Measurements from ENCODE around the gene SLC8A3.
"Not testable (repeated sequence)": the region's sequence is repeated elsewhere in the genome, so short reads cannot be mapped to it uniquely, and the experiment has no call there.

The SLC8A3 gene

DNA sequence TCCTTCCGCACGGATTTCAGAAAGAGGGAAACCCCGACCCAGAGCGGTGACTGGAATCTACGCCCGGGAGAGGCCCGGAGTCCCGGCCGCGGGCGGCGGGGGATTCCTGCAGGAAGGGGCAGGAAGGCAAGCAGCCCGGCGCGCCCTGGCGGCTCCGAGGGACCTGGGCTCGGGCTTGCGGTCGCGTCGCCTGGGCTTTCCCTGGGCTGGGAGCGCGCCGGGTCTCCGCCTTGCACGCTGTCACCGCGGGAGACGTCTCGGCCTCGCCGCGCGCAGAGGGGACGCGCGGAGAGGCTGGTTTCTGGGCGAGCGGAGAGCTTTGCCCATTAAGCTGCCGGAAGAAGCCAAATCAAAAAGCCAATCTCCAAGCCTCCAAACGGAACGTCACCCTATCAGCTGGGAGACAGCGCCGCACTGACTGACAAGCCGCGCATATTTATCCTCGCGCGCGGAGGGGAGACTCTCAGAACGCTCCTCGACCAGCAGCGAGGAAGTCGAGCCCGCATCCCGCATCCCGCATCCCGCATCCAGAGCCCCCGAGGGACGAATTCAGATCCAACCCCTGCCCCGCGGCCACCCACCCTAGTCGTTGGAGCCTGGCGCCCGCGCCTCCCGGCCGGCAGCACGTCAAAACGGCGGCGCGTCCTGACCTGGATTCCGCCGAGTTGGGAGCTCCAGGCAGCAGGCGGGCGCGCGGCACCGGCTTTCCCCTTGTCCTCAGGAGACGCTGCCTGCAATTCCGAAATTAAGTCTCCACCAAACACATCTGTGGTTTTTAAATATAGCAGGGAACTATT is at the start of gene SLC8A3:
Gene SLC8A3 (minus strand): TSS at position 293 of the 797 bp plus-strand sequence. CDS start 20,529 bp downstream, outside the sequence.
- peak; percentile 79 for DNase-seq (ENCODE audit: low spot score)

GRCh38 chr14:70237710-70238109 is 49.0 kb upstream of the SLC8A3 start:
- no peak for DNase-seq (ENCODE audit: low spot score)

DNA sequence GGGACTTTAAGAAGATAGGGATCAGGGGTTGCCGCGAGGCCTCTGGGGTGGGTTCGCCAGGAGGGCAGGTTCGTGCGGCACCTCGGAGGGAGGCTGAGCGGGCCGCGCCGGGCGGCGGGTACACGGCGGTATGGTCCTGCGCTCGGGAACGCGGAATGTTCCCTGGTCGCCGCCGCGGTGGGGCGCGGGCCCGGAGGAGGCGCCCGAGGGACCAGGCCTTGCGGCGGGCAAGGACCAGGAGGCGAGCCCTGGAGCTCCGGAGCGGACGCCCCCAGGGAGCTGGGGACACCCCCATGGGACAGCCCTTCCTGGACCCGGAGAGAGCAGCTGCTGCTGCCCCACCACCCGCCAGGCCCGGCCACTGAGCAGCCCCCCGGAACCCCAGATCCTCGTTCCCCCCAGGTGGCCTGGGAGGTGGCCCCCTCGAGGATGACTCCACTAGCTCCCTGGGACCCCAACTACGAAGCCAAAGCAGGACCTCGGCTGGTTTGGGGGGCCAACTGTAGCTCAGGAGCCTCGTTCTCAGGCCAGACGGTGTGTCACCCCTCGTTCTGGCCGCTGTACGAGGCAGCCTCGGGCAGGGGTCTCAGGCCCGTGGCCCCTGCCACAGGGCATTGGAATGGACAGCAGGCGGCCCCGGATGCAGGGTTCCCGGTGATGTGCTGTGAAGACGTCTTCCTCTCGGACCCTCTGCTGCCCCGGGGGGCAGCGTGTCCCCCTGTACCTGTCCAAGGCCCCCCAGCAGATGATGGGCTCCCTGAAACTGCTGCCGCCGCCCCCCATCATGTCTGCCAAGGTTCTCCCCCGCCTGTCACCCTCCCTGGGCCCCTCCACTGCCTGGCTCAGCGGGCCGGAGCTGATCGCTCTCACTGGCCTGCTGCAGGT is 45.6 kb upstream of the SLC8A3 start:
- DNase-seq (ENCODE audit: low spot score): no peak

DNA sequence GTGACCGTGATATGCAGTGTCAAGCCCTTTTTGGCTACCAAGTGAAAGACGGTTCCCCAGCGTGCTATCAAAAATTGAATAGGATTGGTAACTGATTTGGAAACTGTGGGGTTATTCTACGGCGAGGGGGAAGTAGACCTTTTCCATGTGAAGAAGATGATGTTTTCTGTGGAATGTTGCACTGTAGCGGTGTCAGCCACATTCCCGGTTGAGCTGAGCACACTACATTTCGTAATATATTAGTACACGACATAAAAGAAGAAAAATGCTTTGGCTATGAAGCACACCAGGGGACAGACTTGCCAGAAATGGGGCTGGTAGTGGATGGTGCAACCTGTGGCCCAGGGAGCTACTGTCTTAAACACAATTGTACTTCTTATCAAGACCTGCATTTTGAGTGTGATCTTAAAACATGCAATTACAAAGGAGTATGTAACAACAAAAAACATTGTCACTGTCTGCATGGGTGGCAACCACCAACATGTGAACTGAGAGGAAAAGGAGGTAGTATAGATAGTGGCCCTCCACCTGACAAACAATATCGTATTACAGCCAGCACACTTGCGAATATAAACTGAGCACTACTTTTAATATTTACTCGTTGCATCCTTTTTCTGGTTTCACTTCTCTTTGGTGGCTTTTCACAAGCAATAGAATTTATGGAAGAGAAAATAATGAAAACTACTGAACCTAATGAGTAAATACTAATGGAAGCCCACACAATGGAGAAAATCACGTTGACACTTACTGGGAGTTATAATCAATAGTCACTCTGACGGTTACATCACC is 43.2 kb upstream of the SLC8A3 start:
- DNase-seq (ENCODE audit: low spot score): not testable (repeated sequence)

GRCh38 chr14:70229877-70230640 is 41.3 kb upstream of the SLC8A3 start:
- DNase-seq (ENCODE audit: low spot score): not testable (repeated sequence)

GRCh38 chr14:70213721-70214282 is 25.1 kb upstream of the SLC8A3 start:
- DNase-seq (ENCODE audit: low spot score): no peak

GRCh38 chr14:70212752-70213151 is 24.0 kb upstream of the SLC8A3 start:
- no peak for DNase-seq (ENCODE audit: low spot score)

DNA sequence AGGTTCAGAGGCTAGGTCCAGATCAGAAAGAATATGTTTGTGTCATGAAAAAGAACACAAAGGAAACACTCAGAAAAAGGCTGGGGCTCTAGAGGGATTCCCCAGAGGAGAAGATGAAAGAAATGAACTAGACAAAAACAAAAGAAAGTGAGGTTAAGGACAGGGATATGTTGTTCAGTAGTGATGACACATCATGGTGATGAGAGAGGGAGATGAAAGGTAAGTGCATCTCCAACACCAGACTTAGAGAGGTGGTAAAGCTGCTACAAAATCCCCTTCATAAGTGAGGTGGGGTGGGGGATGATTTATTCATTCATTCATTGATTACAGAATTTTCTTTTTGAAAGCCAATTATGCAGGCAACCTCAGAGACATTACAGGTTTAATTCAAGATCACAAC is 19.6 kb upstream of the SLC8A3 start:
- DNase-seq (ENCODE audit: low spot score): no peak

DNA sequence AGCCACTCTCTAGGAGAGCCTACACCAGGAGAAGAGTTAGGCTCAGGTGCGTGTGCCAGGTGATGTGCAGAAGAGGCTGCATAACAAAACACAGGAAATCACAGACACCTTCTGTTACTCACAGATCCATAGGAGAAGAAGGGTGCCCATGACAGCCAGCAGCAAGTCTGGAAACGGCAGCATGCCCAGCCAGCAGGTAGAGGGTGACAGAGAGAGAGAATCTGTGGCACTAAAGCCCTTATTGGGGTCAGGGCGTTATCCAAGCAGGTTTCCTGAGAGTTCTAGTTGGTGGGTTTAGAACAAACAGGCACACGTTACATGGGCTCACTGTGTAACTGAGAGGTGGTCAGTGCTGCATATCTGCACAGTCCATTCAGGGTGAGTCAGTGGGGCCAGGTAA is 14.9 kb upstream of the SLC8A3 start:
- no peak for DNase-seq (ENCODE audit: low spot score)

- DNase-seq (ENCODE audit: low spot score): no peak
Measured at GRCh38 chr14:70201994-70202393, 13.2 kb upstream of the SLC8A3 start.

DNA sequence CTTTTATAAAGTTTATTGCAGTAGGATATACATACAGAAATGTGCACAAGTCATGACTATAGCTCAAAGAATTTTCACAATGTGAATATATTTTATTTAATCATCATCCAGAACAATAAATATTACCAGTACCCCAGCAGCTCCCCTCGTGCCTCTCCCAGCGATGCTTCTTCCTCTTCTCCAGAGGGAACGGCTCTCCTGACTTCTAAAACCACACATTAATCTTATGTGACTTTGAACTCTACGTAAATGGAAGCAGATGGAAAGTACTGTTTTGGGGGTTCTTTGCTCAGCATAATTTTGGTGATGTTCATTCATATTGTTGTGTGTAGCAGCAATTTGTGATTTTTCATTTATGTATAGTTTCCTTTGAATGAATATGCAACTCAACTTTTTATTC is 4.6 kb upstream of the SLC8A3 start:
- no peak for DNase-seq (ENCODE audit: low spot score)

DNA sequence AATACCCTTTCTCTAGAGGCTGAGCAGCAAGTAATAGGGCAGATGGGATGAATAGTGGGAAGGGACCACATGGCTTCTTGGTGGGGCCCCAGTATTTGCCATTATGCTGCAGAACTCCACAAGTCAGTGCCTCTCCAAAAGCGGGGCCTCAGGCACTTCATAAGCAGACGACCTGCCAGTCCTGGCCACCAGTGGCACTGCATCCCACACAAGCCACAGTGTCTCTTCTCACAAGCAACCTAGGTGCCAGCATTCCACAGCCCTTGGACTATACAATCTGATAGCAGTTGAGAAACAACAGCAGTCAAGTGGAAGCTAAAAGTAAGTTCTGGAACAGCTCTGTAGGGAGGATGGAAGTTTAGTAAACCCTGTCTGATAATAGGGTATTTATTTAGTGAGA is 4.2 kb upstream of the SLC8A3 start:
- DNase-seq (ENCODE audit: low spot score): no peak

DNA sequence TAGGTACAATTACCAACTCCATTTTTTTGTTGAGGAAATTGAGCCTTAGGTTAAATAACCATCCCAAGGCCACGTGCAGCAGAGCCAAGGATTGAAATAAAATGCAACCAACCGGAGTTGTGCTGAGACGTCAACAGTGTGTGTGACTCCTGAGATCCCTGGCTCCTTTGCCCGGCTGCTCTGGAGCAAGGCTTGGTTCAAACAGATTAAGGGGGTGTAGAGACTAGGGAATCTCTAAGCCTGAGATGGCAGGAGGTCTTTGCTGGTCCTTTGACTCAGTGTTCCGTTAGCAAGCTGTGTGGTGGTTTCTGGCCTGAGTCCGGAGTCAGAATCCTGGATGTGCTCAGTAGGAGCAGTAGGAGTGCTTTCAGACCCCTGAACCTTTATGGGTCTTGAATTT is 1.4 kb upstream of the SLC8A3 start:
- no peak for DNase-seq (ENCODE audit: low spot score)

DNA sequence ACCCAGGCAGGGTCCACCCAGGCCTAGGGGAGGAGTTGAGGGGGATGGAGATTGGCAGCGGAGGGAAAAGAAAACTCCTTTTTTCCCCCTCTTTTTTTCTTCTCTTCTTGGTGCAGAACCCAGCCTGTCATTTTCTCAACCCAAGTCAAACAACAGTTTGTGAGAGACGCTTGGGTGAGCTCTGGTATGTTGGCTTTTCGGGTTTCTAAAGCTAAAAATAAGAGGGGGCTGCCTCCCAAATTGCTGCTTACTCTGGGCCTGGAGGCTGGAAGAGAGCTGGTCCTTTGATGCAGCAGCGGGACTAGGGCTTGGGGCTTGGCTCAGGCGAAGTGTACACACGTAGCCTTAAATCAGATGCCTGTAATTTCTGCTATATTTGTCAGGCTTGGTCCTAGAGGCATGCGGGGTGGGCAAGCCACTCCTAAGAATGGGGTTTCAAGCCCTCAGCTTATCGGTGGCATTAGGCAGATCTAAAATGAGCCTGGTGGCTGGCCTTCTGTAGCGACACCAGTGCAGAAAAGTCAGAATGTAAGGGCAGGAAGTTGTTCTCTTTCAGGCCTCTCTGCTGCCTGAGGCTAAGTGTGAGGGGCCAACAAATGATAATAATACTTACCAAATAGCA is 816 bp upstream of the SLC8A3 start:
- DNase-seq (ENCODE audit: low spot score): no peak

DNA sequence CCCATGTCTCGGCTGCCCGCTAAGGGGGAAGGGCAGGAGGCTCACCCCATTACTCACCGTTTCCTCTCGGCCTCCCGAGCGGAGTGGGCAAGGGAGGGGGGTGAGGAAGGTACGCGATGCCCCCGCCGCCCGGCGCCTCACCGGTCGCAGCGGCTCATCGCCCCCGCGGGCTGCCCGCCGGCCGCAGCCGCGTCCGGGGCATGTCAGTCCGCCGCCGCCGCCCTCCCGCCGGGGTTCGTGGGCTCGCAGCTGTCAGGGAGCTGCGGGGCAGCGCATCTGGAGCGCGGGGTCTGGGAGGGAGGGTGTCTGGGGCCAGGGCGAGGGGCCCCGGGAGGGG is 461 bp downstream of the SLC8A3 start:
- DNase-seq (ENCODE audit: low spot score): no peak

- DNase-seq (ENCODE audit: low spot score): peak; percentile 59
Measured at GRCh38 chr14:70186900-70187451, 1.8 kb downstream of the SLC8A3 start.

DNA sequence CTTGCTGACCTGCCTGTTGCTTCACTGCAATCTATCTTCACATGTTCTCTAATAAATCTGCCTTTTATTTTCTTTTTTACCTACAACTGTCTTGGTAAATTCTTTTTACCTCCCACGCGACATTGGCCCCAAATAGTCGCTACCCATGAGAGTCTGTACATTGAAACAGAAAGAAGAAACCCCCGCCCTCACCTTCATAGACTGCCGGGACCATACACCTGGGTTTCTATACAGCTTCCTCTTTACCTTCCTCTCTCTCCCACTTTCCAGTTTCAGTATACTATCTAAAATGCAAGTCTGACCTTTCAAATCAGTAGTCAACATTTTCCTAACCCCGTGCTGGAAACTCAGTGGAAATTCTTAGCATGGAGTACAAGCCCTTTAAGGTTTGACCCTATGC is 4.8 kb downstream of the SLC8A3 start:
- DNase-seq (ENCODE audit: low spot score): no peak

- DNase-seq (ENCODE audit: low spot score): no peak
Measured at GRCh38 chr14:70181276-70181675, 7.5 kb downstream of the SLC8A3 start.

DNA sequence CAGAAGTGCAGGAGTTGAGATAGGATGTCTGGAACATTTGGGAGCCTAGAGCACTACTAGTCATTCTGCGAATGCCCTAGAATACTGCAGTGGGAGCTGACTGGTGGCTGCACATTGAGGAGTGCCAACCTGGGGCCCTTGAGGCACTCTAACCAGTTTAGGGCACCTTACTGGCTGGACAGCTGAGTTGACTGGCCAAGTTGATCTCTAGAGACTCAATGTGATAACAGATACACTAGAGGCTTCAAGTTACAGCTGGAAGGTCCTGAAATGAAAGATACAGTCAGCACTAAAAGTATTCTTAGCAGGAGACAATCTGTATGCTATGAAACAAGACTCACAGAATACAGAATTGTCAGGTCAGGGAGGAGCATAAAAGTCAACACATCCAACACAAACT is 8.0 kb downstream of the SLC8A3 start:
- no peak for DNase-seq (ENCODE audit: low spot score)

- DNase-seq (ENCODE audit: low spot score): no peak
Measured at GRCh38 chr14:70177081-70177800, 11.5 kb downstream of the SLC8A3 start.

Data from ecto neural progenitor cell (in vitro differentiated cells).